Measurements from ENCODE around the gene C3orf20.

GRCh38 chr3:14768881-14769280 lies 93.9 kb downstream of the C3orf20 start:
- TF ChIP-seq CTCF (IDR thresholded peaks at IDR 0.05) (no peak), POLR2A (IDR thresholded peaks at IDR 0.05) (no peak)
